Activated T-cell treated with anti-CD3 and anti-CD28 coated beads for 1 hour (primary cell): Measurements from ENCODE around the gene LRP1B.

Experiments
- DNase-seq: peaks from one replicate; pipeline ENCODE4 v3.0.0-alpha.2; 2020; ENCODE audit warnings: low read depth

Gene LRP1B

GRCh38 chr2:141957827-141958450 lies 172.9 kb downstream of the LRP1B start:
- DNase-seq, result no peak

GRCh38 chr2:141957321-141957720 lies 173.5 kb downstream of the LRP1B start:
- DNase-seq, result no peak

DNA sequence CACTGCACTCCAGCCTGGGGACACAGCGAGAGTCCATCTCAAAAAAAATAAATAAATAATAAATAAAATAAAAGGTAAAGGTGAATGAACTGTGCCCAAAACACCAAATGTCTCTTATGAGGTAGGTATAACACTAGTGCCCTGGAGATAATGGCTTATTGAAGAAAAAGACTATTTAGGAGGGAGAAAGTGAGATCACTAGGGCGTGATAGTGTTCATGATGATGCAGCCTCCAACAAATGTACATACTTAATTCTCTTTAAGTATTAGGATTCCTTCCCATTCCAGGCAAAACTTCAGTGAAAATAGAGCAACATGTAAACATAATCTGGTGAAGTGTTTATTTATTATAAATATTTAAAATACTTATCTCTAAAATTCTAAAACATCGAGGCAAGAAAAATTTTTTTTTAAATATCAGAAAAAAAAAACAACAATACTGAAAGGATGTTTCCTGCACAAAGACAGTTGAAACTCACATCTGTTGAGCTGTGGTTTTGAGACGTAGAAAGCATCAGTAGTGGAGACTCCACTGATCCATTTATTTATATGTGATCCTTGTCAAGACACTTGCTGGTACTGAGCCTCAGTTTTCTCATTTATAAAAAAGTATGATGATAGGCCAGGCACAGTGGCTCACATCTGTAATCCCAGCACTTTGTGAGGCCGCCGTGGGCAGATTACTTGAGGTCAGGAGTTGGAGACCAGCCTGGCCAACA lies 183.3 kb downstream of the LRP1B start:
- DNase-seq, result no peak

GRCh38 chr2:141946016-141946415 lies 184.8 kb downstream of the LRP1B start:
- no peak for DNase-seq

- no peak for DNase-seq
These were observed 186.9 kb downstream of the LRP1B start for GRCh38 chr2:141943918-141944317.

- DNase-seq, result no peak
These were observed 188.6 kb downstream of the LRP1B start for GRCh38 chr2:141942006-141942789.

- DNase-seq, result no peak
These were observed 189.6 kb downstream of the LRP1B start for GRCh38 chr2:141941210-141941714.

- no peak for DNase-seq
These were observed 190.1 kb downstream of the LRP1B start for GRCh38 chr2:141940709-141941108.

DNA sequence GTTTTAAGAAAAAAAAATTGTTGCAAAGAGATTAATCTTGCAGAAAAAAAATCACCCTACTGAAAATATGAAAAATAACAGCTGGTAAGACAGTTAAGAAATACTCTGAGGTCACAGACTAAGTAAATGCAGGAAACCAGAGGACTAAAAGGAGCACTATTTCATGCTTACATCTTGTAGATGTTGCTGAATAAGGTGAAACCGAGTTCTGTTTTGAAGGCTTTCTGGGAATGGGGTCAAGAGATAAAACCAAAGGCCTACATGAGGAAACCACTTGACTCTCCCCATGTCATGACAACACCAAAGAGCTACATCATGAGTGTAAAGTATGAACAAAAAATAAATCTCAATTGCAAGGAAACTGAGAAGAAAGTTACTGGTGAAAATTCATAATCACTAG lies 197.6 kb downstream of the LRP1B start:
- DNase-seq, result no peak

- no peak for DNase-seq
These were observed 198.6 kb downstream of the LRP1B start for GRCh38 chr2:141932261-141932660.

DNA sequence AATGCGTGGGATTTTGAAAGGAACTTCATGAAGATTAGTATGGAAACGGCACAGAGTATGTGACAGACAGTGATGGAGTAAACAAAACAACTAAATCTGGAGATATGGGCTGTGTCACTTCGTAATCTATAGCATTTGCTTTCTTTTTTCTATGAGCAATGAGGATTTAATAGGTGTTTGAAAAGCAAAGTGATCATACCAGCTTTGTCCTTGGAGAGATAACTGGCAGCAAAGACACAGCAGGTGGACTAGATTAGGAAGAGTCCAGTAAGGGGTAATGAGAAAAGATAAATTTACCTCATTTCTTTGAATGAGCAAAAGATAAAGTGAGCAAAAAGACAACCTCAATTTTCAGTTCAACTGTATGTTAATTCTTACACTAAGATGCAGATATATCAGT lies 199.0 kb downstream of the LRP1B start:
- no peak for DNase-seq

GRCh38 chr2:141930803-141931202 lies 200.0 kb downstream of the LRP1B start:
- DNase-seq, result no peak

DNA sequence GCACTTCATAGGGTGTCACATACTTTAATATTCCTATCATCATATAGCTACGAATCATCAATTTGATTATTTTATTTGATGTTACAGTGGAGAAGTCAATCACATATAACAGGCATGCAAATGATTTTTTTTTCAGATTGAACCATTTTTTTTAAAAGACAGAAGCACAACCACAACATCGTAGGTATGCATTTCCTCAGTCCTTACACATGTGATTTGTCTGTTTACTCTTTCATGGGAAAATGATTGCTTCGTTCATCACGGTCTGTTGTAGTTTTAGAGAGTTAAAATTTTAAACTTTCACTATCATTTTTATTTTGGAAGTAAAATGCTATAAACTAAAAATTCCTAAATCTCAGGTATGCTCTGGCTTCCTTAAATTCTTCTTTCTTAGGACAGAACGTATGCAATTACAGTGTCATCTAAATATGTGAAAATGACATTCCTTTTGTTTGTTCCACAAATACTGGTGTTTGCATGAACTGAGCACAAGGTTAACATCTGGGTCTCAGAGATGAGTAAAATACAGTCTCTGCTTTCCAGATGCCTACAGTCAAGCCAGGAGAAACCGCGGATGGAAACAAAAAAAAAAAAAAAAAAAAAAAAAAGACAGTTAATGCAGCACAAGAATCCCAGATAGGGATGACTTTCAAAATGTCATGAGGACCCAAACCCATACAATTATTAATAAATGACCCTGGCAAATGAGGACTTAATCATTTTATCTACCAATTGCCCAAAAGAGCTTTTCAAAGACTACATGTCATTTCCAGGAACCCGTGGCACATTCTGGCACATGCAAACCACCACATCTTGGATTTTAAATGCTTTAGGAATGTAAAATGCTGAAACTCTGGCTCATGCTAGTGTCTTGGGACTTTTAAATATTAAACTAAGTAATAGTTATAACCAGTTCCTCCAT lies 201.2 kb downstream of the LRP1B start:
- DNase-seq, result no peak

- DNase-seq, result no peak
These were observed 202.3 kb downstream of the LRP1B start for GRCh38 chr2:141928476-141928875.

DNA sequence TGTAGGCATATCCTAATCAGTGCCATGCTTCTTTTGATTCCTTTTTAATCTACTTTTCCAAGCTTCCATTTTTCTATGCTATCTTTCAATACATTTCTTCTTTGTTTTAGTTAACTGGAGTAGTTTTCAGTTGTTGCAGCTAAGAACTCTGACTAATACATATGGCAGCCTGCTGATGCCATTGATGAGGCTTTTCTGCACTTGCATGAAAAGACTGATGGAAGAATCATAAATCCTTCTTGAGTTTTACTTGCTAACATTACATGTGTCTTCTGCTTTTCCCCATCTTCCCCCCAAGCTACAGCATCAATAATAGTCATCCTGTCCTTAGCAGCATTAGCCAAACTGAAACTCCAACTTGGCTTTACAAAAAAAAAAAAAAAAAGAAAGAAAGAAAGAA lies 203.3 kb downstream of the LRP1B start:
- no peak for DNase-seq

DNA sequence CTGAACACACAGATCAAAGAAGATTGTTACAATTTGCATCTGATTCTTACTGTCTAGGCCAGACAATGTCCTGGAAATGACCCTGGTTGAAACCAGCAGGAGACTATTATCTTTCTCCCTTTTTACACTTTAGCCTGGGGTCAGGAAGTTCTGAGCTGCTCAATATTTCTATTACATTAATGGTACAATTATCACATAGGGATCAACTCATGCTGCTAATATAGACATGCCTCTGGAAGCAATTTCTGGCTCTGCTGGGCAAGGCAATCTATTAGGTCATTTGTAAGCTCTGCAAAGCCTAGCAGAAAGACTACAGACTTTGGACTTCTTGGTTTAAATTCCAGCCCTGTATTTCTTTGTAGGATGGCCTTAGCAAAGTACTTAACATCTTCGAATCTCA lies 205.3 kb downstream of the LRP1B start:
- no peak for DNase-seq

DNA sequence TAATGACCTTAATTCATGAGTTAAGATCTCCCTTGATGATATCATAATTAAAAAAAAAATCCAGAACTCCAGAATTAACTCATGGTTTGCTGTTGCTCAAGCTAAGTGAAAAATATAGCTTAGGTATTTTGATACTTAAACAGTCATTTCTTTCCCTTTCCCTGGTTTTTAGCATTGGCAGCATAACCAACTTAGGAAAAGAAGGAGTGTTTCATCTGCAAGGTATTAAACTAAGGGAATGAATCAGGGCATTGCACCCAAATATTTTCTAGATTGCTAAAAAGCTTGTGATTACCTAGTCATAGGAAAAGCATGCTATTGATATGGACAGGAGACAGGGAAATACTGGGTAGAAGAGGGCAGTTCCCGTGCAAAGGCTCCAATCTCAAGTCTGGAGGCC lies 207.2 kb downstream of the LRP1B start:
- no peak for DNase-seq

DNA sequence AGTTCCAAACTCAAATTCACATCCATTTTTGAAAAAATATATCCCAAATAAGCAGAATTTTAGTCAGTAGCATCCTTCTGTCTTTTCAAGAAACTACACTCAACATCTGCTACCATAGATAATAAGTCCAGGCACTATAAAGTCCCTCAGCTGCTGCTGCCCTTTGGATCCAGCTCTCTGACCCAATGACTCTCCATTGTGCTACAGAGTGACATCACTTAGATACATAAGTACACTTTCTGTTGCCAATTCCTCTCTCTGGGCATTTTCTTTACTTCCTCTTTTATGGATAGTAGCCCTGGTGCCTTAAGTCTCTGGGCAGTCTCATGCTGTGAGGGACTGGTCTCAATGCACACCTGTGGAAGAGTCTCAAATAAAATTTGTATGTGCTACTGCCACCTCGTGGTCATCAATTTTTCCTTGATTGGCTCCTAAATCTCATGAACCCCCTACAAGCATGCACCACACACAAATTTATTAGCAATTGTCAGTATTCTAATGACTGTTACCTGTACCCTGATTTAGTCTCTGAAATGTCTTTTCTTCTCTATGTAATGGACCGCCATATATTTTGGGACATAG lies 219.2 kb downstream of the LRP1B start:
- no peak for DNase-seq

DNA sequence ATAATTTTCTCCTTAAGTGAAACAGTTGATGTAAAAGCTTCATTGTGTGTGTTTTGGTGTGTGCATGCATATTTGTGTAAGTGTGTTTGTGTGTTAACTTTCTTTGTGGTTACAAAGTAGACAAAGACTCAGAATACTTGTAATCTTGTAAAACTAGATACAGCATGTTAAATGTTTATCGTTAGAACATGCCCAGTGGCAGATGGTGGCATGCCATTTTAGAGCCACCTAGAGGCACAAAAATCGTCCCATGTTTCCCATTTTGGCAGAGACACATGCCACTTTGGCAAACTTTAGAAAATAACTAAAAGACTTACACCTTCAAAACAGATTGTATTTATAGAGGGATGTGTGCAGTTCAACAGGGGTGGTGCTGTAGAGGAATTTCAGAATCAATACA lies 224.1 kb downstream of the LRP1B start:
- DNase-seq, result no peak

GRCh38 chr2:141900826-141901225 lies 230.0 kb downstream of the LRP1B start:
- DNase-seq, result no peak

DNA sequence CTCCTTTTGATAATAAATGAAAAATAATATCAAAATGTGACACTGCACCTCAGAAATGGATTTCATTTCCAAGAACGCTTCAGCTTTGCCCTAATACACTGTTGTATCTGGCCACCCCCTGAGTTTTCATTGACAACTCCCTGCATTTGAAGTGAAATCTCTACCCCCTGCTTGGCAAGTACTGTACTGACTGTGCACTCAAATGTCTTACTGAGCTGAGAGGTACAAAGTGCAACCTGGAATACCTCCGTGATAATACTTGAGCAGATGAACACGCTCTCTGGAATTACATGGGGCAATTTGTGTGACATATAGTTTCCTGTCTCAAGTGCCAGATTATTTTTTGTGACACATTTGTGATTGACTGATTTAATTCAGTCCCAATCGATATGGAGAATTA lies 231.1 kb downstream of the LRP1B start:
- no peak for DNase-seq

DNA sequence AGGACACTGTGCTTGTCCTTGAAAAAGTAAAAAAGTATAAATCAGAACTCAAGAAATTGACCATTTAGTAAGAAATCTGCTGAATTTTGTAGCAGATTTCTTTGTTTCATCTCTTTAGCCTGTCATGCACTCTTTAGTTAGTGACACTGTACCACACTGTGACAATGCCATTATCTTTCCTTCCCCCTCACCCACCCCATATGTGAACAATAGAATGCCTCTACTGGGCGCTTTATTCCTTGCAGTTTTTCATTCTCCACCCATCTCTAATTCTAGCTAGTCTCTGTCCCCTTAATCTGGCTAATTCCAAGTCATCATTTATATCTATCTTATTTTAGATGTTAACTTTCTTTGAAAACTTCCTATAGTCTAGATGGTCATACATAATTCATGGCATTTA lies 241.0 kb downstream of the LRP1B start:
- DNase-seq, result no peak
